Central memory CD4-positive, alpha-beta T cell (primary cell): ENCODE results near the gene OSBPL6.
"Not testable (repeated sequence)": the region's sequence is repeated elsewhere in the genome, so short reads cannot be mapped to it uniquely, and the experiment has no call there.

ENCODE experiments used
- DNase-seq: peaks from one replicate; pipeline ENCODE4 v3.0.0; 2022
- total RNA-seq, 3 experiments: gene quantifications; one replicate each; lab custom pipeline; 2026; lab: John Stamatoyannopoulos, UW

Gene OSBPL6
- total RNA-seq = 1.1 to 2.3 (median 1.6) reads per million in 3 experiments

GRCh38 chr2:178193823-178194599 lies at the start of gene OSBPL6:
OSBPL6 (plus strand) TSS chr2:178194512; CDS start chr2:178306185, 111,673 bp downstream.
- peak; percentile 61 for DNase-seq

- DNase-seq = no peak
Measured at GRCh38 chr2:178152033-178152432, 42.3 kb upstream of the OSBPL6 start.

GRCh38 chr2:178152542-178152941 lies 41.8 kb upstream of the OSBPL6 start:
- DNase-seq = no peak

GRCh38 chr2:178152977-178153376 lies 41.3 kb upstream of the OSBPL6 start:
- no peak for DNase-seq

GRCh38 chr2:178153878-178154277 lies 40.4 kb upstream of the OSBPL6 start:
- not testable (repeated sequence) for DNase-seq

GRCh38 chr2:178155524-178155923 lies 38.8 kb upstream of the OSBPL6 start:
- DNase-seq = no peak

GRCh38 chr2:178157574-178157973 lies 36.7 kb upstream of the OSBPL6 start:
- no peak for DNase-seq

- no peak for DNase-seq
Measured at GRCh38 chr2:178159966-178160365, 34.3 kb upstream of the OSBPL6 start.

GRCh38 chr2:178160601-178161000 lies 33.7 kb upstream of the OSBPL6 start:
- no peak for DNase-seq

GRCh38 chr2:178163395-178163794 lies 30.9 kb upstream of the OSBPL6 start:
- DNase-seq = no peak

GRCh38 chr2:178163911-178164310 lies 30.4 kb upstream of the OSBPL6 start:
- no peak for DNase-seq

- DNase-seq = no peak
Measured at GRCh38 chr2:178173657-178174056, 20.7 kb upstream of the OSBPL6 start.

GRCh38 chr2:178177066-178177679 lies 17.1 kb upstream of the OSBPL6 start:
- DNase-seq = no peak

- DNase-seq = not testable (repeated sequence)
Measured at GRCh38 chr2:178180648-178181047, 13.7 kb upstream of the OSBPL6 start.

- no peak for DNase-seq
Measured at GRCh38 chr2:178187861-178188260, 6.5 kb upstream of the OSBPL6 start.

- DNase-seq = no peak
Measured at GRCh38 chr2:178188466-178188865, 5.8 kb upstream of the OSBPL6 start.

GRCh38 chr2:178191004-178191508 lies 3.3 kb upstream of the OSBPL6 start:
- DNase-seq = peak; percentile 53

GRCh38 chr2:178191511-178191910 lies 2.8 kb upstream of the OSBPL6 start:
- DNase-seq = no peak

GRCh38 chr2:178193496-178193822 lies 853 bp upstream of the OSBPL6 start:
- no peak for DNase-seq

GRCh38 chr2:178194600-178195389 lies 483 bp downstream of the OSBPL6 start:
- DNase-seq = no peak

GRCh38 chr2:178195390-178196166 lies 1.3 kb downstream of the OSBPL6 start:
- no peak for DNase-seq

GRCh38 chr2:178197791-178198190 lies 3.5 kb downstream of the OSBPL6 start:
- no peak for DNase-seq

GRCh38 chr2:178198441-178198840 lies 4.1 kb downstream of the OSBPL6 start:
- not testable (repeated sequence) for DNase-seq
